H9 (cell line): Measurements from ENCODE around the gene NR2F1-AS1. TPM values are rescaled to one million over a fixed set of nuclear protein-coding genes. Genes with fewer than 3 reads are reported as not detected.

Experiments used
- DNase-seq: peaks from one replicate; pipeline ENCODE4 v3.0.0-alpha.2; 2017
- H2AFZ ChIP-seq: one replicate; pipeline ENCODE4 v1.6.1; 2013; ENCODE audit warnings: mild to moderate bottlenecking, low read length, control low read depth, moderate library complexity
- H2AK5ac ChIP-seq: 2 replicates; pipeline ENCODE4 v1.6.1; 2013; ENCODE audit warnings: low read length, control low read depth, mixed read lengths; ENCODE audit not compliant: insufficient read length
- H2BK120ac ChIP-seq: one replicate; pipeline ENCODE4 v1.6.1; 2013; ENCODE audit warnings: low read depth, mild to moderate bottlenecking, low read length, control low read depth, inconsistent platforms; ENCODE audit not compliant: poor library complexity, severe bottlenecking
- H2BK12ac ChIP-seq: 2 replicates; pipeline ENCODE4 v1.6.1; 2013; ENCODE audit warnings: low read length, control low read depth, mixed read lengths, low read depth; ENCODE audit not compliant: insufficient read length
- H2BK15ac ChIP-seq: 2 replicates; pipeline ENCODE4 v1.6.1; 2013; ENCODE audit warnings: low read depth, low read length, control low read depth
- H2BK20ac ChIP-seq: one replicate; pipeline ENCODE4 v1.6.1; 2013; ENCODE audit warnings: low read depth, mild to moderate bottlenecking, low read length, control low read depth, inconsistent platforms; ENCODE audit not compliant: poor library complexity, severe bottlenecking
- H2BK5ac ChIP-seq: 2 replicates; pipeline ENCODE4 v1.6.1; 2013; ENCODE audit warnings: low read length, control low read depth, mixed read lengths; ENCODE audit not compliant: insufficient read length
- H3K14ac ChIP-seq: 2 replicates; pipeline ENCODE4 v1.6.1; 2013; ENCODE audit warnings: low read length, control low read depth; ENCODE audit not compliant: insufficient read depth
- H3K18ac ChIP-seq: 2 replicates; pipeline ENCODE4 v1.6.1; 2013; ENCODE audit warnings: low read depth, mild to moderate bottlenecking, mixed read lengths, low read length, control low read depth; ENCODE audit not compliant: insufficient read length
- H3K23ac ChIP-seq: 2 replicates; pipeline ENCODE4 v1.6.1; 2013; ENCODE audit warnings: low read length, control low read depth, mixed read lengths, low read depth; ENCODE audit not compliant: insufficient read length
- H3K23me2 ChIP-seq: 2 replicates; pipeline ENCODE4 v1.6.1; 2013; ENCODE audit warnings: low read depth, mild to moderate bottlenecking, mixed read lengths, low read length, control low read depth; ENCODE audit not compliant: insufficient read length, poor library complexity, severe bottlenecking
- H3K27ac ChIP-seq: 2 replicates; pipeline ENCODE4 v1.5.1; 2013; ENCODE audit warnings: low read length, control low read depth, mixed read lengths, low read depth; ENCODE audit not compliant: insufficient read length
- H3K27me3 ChIP-seq: 2 replicates; pipeline ENCODE4 v1.6.1; 2013; ENCODE audit warnings: low read length, control low read depth, inconsistent platforms; ENCODE audit not compliant: insufficient read depth
- H3K4ac ChIP-seq: 2 replicates; pipeline ENCODE4 v1.6.1; 2013; ENCODE audit warnings: low read depth, mild to moderate bottlenecking, control low read depth, inconsistent platforms, low read length, moderate library complexity
- H3K4me1 ChIP-seq: 2 replicates; pipeline ENCODE4 v1.6.1; 2013; ENCODE audit warnings: low read length, control low read depth, inconsistent platforms; ENCODE audit not compliant: insufficient read depth
- H3K4me2 ChIP-seq: 2 replicates; pipeline ENCODE4 v1.6.1; 2013; ENCODE audit warnings: low read length, control low read depth, mixed read lengths; ENCODE audit not compliant: insufficient read length, insufficient read depth
- H3K56ac ChIP-seq: 2 replicates; pipeline ENCODE4 v1.6.1; 2013; ENCODE audit warnings: low read depth, mild to moderate bottlenecking, mixed read lengths, low read length, control low read depth; ENCODE audit not compliant: insufficient read length
- H3K79me1 ChIP-seq: 2 replicates; pipeline ENCODE4 v1.6.1; 2013; ENCODE audit warnings: low read depth, mild to moderate bottlenecking, moderate library complexity, low read length, control low read depth, inconsistent platforms; ENCODE audit not compliant: insufficient read depth, poor library complexity, severe bottlenecking
- H3K79me2 ChIP-seq: 2 replicates; pipeline ENCODE4 v1.6.1; 2013; ENCODE audit warnings: low read length, control low read depth, inconsistent platforms; ENCODE audit not compliant: insufficient read depth
- H3K9ac ChIP-seq: 2 replicates; pipeline ENCODE4 v1.6.1; 2013; ENCODE audit warnings: low read length, control low read depth, mixed read lengths; ENCODE audit not compliant: insufficient read length; ENCODE audit errors: extremely low read depth
- H3K9me3 ChIP-seq: one replicate; pipeline ENCODE4 v1.6.1; 2013; ENCODE audit warnings: low read depth, low read length, inconsistent platforms; ENCODE audit not compliant: control insufficient read depth
- H3T11ph ChIP-seq: one replicate; pipeline ENCODE4 v1.6.1; 2013; ENCODE audit warnings: mild to moderate bottlenecking, low read length, control low read depth, inconsistent platforms
- H4K20me1 ChIP-seq: one replicate; pipeline ENCODE4 v1.6.1; 2013; ENCODE audit not compliant: control insufficient read depth, insufficient read length, insufficient read depth
- H4K5ac ChIP-seq: 2 replicates; pipeline ENCODE4 v1.6.1; 2013; ENCODE audit warnings: low read depth, mild to moderate bottlenecking, mixed read lengths, low read length, control low read depth; ENCODE audit not compliant: insufficient read length
- H4K8ac ChIP-seq: replicated peaks from 2 replicates; pipeline ENCODE4 v1.6.1; 2013; ENCODE audit warnings: low read length, control low read depth, mixed read lengths, low read depth; ENCODE audit not compliant: insufficient read length
- H4K91ac ChIP-seq: 2 replicates; pipeline ENCODE4 v1.6.1; 2013; ENCODE audit warnings: low read depth, mild to moderate bottlenecking, moderate library complexity, mixed read lengths, low read length, control low read depth; ENCODE audit not compliant: insufficient read length
- H3K27ac Mint-ChIP-seq, 3 experiments: 2 replicates in 2 of 3; 3 replicates in 1 of 3; pipeline ENCODE4 v1.8.0; 2020 to 2021; ENCODE audit warnings: mixed read lengths in 3 of 3, mild to moderate bottlenecking in 1 of 3, moderate library complexity in 1 of 3
- H3K27me3 Mint-ChIP-seq: 2 replicates; pipeline ENCODE4 v1.8.0; 2021; ENCODE audit warnings: low read depth, mild to moderate bottlenecking, moderate library complexity, mixed read lengths
- H3K36me3 Mint-ChIP-seq, 3 experiments: 2 replicates in 2 of 3; 3 replicates in 1 of 3; pipeline ENCODE4 v1.8.0; 2020 to 2021; ENCODE audit warnings: low read depth in 3 of 3, mixed read lengths in 3 of 3; ENCODE audit not compliant: insufficient read depth in 1 of 3
- H3K4me1 Mint-ChIP-seq, 2 experiments: 2 replicates each; pipeline ENCODE4 v1.8.0; 2020; ENCODE audit warnings: mixed read lengths in 2 of 2
- H3K4me3 Mint-ChIP-seq, 2 experiments: 2 replicates in 1 of 2; 3 replicates in 1 of 2; pipeline ENCODE4 v1.8.0; 2020 to 2021; ENCODE audit warnings: mild to moderate bottlenecking in 2 of 2, mixed read lengths in 2 of 2, moderate library complexity in 1 of 2
- H3K9me3 Mint-ChIP-seq, 2 experiments: 2 replicates in 1 of 2; 3 replicates in 1 of 2; pipeline ENCODE4 v1.8.0; 2020; ENCODE audit warnings: mild to moderate bottlenecking in 2 of 2, mixed read lengths in 2 of 2, moderate library complexity in 1 of 2
- CTCF ChIP-seq: fragments of 200-600 bp; sonication (generic); conservative IDR thresholded peaks from 3 replicates; pipeline ENCODE4 v1.8.0; 2021; ENCODE audit warnings: antibody characterized with exemption, mild to moderate bottlenecking
- WGBS: extraction: QIAGEN DNeasy Blood & Tissue Kit; methylation state at CpG from one replicate; pipeline ENCODE4 v1.1.7; 2013; ENCODE audit warnings: missing lambda C conversion rate, low lambda C conversion rate, mixed read lengths; ENCODE audit not compliant: insufficient read length; ENCODE audit errors: extremely low coverage; 5-methylcytosine and 5-hydroxymethylcytosine counted together
- total RNA-seq: library from RNA; stranded (reverse); gene quantifications from 2 replicates; pipeline ENCODE4 v1.2.1, GENCODE V29; 2021

The NR2F1-AS1 gene
- total RNA-seq, 1 experiment from 2014 or later: 1.9 TPM

GRCh38 chr5:93578813-93579691 lies 2.0 kb downstream of the NR2F1-AS1 start:
- H3K27ac Mint-ChIP-seq: no peak overlapping the region
- no peak overlapping the region for H3K27ac ChIP-seq

More at GRCh38 chr5:93578813-93579691, 2.0 kb downstream of the NR2F1-AS1 start:
- H3K27me3 Mint-ChIP-seq: peaks cover under 1% of the 10 kb centered on the region; the same call in 1 of the 2 replicates
- Histone ChIP-seq H2BK12ac (no peak overlapping the region), H3K4ac (no peak overlapping the region), H2BK15ac (no peak overlapping the region), H3K18ac (no peak overlapping the region), H3K27me3 (peaks cover 78% of the 10 kb centered on the region), H3K23me2 (peaks cover 12% of the 10 kb centered on the region), H4K5ac (no peak overlapping the region), H2AK5ac (no peak overlapping the region), H3K9me3 (no peaks in the 10 kb centered on the region), H2BK120ac (no peak overlapping the region), H3K79me1 (no peaks in the 10 kb centered on the region), H4K8ac (no peak overlapping the region), H3T11ph (no peak overlapping the region), H3K4me2 (peak overlapping the region; percentile 49), H3K4me1 (no peaks in the 10 kb centered on the region; the same call in 1 of the 2 replicates), H4K20me1 (no peaks in the 10 kb centered on the region), H3K9ac (no peak overlapping the region), H4K91ac (no peak overlapping the region), H2BK5ac (no peak overlapping the region), H3K79me2 (no peaks in the 10 kb centered on the region), H2AFZ (no peak overlapping the region), H3K56ac (no peak overlapping the region), H2BK20ac (no peak overlapping the region), H3K23ac (no peak overlapping the region), H3K14ac (no peak overlapping the region)
- no peak; the same call in 2 of the 3 replicates for TF ChIP-seq CTCF
- no CpG with 5 or more reads among the region's 49 CpGs for WGBS
- no peaks in the 10 kb centered on the region for H3K36me3 Mint-ChIP-seq
- H3K9me3 Mint-ChIP-seq: peaks cover 0 to 3% of the 10 kb centered on the region in 2 experiments; a peak in 3 of 5 replicates
- peak; percentile 55 for DNase-seq
- H3K4me3 Mint-ChIP-seq: peak overlapping the region; percentile 5 to 64; a peak in 3 of 5 replicates
- peaks cover 14 to 26% of the 10 kb centered on the region in 2 experiments for H3K4me1 Mint-ChIP-seq
